Type B pancreatic cell (in vitro differentiated cells): ENCODE results near the gene LAMTOR5. TPM values are rescaled to one million over a fixed set of nuclear protein-coding genes. Genes with fewer than 3 reads are reported as not detected.
A peak's percentile ranks its signal among the peaks of the same experiment; 100 is the strongest.

Experiments used
- DNase-seq: peaks from one replicate; pipeline ENCODE4 v3.0.0; 2021; ENCODE audit warnings: mixed read lengths; ENCODE audit not compliant: unreplicated experiment; ENCODE audit errors: extremely low spot score
- H3K27ac Mint-ChIP-seq: 2 replicates; pipeline ENCODE4 v1.8.0; 2021; ENCODE audit warnings: mild to moderate bottlenecking, mixed read lengths
- H3K27me3 Mint-ChIP-seq: 2 replicates; pipeline ENCODE4 v1.8.0; 2021; ENCODE audit warnings: mixed read lengths
- H3K36me3 Mint-ChIP-seq: 2 replicates; pipeline ENCODE4 v1.8.0; 2021; ENCODE audit warnings: mixed read lengths
- H3K4me1 Mint-ChIP-seq: one replicate; pipeline ENCODE4 v1.8.0; 2021; ENCODE audit warnings: mixed read lengths; ENCODE audit not compliant: unreplicated experiment
- H3K4me3 Mint-ChIP-seq: 2 replicates; pipeline ENCODE4 v1.8.0; 2021; ENCODE audit warnings: mild to moderate bottlenecking, mixed read lengths
- H3K9me3 Mint-ChIP-seq: 2 replicates; pipeline ENCODE4 v1.8.0; 2021; ENCODE audit warnings: mixed read lengths
- total RNA-seq: library from RNA; stranded (reverse); gene quantifications from 2 replicates; pipeline ENCODE4 v1.2.1, GENCODE V29; 2021; ENCODE audit warnings: low replicate concordance
- TF ChIP-seq, protein P1 (sequence below): fragments of 200-600 bp; sonication (generic); conservative IDR thresholded peaks from 2 replicates; pipeline ENCODE4 v1.5.0; 2021; ENCODE audit warnings: antibody characterized with exemption, mild to moderate bottlenecking

The LAMTOR5 gene
- total RNA-seq, 1 donor from 2014 or later = 131 TPM

- no peaks in the 10 kb centered on the region for H3K9me3 Mint-ChIP-seq
- H3K4me1 Mint-ChIP-seq = peaks cover 35% of the 10 kb centered on the region
- H3K4me3 Mint-ChIP-seq = peak overlapping the region; percentile 61
- H3K27ac Mint-ChIP-seq = peak overlapping the region; percentile 72
- no peaks in the 10 kb centered on the region for H3K27me3 Mint-ChIP-seq
- TF ChIP-seq, protein P1, sequence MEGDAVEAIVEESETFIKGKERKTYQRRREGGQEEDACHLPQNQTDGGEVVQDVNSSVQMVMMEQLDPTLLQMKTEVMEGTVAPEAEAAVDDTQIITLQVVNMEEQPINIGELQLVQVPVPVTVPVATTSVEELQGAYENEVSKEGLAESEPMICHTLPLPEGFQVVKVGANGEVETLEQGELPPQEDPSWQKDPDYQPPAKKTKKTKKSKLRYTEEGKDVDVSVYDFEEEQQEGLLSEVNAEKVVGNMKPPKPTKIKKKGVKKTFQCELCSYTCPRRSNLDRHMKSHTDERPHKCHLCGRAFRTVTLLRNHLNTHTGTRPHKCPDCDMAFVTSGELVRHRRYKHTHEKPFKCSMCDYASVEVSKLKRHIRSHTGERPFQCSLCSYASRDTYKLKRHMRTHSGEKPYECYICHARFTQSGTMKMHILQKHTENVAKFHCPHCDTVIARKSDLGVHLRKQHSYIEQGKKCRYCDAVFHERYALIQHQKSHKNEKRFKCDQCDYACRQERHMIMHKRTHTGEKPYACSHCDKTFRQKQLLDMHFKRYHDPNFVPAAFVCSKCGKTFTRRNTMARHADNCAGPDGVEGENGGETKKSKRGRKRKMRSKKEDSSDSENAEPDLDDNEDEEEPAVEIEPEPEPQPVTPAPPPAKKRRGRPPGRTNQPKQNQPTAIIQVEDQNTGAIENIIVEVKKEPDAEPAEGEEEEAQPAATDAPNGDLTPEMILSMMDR = peak; percentile 17
- peaks cover 12% of the 10 kb centered on the region for H3K36me3 Mint-ChIP-seq
- no peak for DNase-seq
These were observed 17.4 kb downstream of the LAMTOR5 start for GRCh38 chr1:110390096-110390495.

DNA sequence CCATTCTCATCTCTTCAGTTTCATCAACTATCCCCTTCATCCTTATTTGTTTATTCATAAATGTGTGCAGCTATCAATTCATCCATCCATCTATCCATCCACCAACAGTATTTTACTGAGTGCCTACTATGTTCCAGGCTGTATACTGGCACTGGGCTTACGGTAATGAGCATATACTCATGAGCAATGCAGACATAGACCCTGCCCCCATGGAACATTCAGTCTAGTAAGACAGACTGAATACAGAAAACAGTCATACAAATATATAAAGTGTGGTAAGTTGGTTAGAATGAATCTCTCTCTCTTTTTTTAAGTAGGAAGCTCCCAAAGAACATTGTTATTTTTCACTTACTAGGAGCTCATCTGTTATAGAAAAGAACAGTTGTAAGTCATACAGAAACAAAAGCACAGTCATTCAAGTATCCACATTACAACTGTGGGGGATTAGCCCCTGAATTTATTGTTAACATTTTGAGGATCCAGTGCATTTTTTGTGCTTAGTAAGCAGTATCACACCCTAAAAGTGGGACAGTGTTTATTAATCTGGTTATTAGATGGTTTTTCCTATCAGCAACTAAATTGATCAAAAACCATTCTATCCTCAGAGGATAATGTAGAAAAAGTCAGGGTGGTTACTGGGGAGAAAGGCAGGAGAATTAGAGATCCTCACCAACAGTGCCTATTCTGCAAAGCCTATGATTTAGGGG, 20.3 kb downstream of the LAMTOR5 start:
- no peak overlapping the region for H3K4me3 Mint-ChIP-seq
- TF ChIP-seq, protein P1 = no peak

GRCh38 chr1:110385369-110385768, 22.1 kb downstream of the LAMTOR5 start:
- peaks cover 20% of the 10 kb centered on the region for H3K4me1 Mint-ChIP-seq
- no peak overlapping the region for H3K4me3 Mint-ChIP-seq
- H3K27me3 Mint-ChIP-seq = no peaks in the 10 kb centered on the region
- no peaks in the 10 kb centered on the region for H3K9me3 Mint-ChIP-seq
- H3K36me3 Mint-ChIP-seq = peaks cover 15% of the 10 kb centered on the region
- no peak for DNase-seq
- TF ChIP-seq, protein P1 = no peak
- no peak overlapping the region for H3K27ac Mint-ChIP-seq

More for the DNA sequence above, 20.3 kb downstream of the LAMTOR5 start:
- peaks cover 11% of the 10 kb centered on the region for H3K36me3 Mint-ChIP-seq
- H3K4me1 Mint-ChIP-seq = peaks cover 30% of the 10 kb centered on the region
- H3K9me3 Mint-ChIP-seq = no peaks in the 10 kb centered on the region
- no peak overlapping the region for H3K27ac Mint-ChIP-seq
- DNase-seq = no peak
- H3K27me3 Mint-ChIP-seq = no peaks in the 10 kb centered on the region

GRCh38 chr1:110384581-110385321, 22.7 kb downstream of the LAMTOR5 start:
- Mint-ChIP-seq H3K4me1 (peaks cover 15% of the 10 kb centered on the region), H3K4me3 (no peak overlapping the region), H3K27me3 (no peaks in the 10 kb centered on the region), H3K9me3 (no peaks in the 10 kb centered on the region), H3K27ac (no peak overlapping the region), H3K36me3 (peaks cover 20% of the 10 kb centered on the region)
- TF ChIP-seq, protein P1 = no peak
- DNase-seq = no peak

DNA sequence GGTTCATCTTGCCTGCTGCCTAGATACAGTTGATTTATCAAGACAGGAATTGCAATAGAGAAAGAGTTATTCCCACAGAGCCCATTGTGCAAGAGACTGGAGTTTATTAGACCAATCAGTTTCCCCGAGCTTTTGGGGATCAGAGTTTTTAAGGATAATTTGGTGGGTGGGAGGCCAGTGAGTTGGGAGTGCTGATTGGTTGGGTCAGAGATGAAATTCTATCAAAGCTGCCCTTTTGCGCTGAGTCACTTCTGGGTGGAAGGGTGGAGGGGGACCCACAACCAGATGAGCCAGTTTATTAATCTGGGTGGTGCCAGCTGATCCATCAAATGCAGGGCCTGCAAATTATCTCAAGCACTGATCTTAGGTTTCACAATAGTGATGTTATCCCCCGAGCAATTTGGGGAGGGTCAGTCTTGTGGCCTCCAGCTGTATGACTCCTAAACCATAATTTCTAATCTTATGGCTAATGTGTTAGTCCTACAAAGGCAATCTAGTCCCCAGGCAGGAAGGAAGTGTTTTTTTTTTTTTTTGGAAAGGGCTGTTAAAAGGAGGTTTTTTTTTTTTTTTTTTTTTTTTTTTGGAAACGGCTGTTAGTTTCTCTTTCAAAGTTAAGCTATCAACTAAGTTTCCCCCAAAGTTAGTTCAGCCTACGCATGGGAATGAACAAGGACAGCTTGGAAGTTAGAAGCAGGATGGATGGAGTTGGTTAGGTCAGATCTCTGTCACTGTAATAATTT, 24.1 kb downstream of the LAMTOR5 start:
- H3K27ac Mint-ChIP-seq = peak overlapping the region; percentile 86
- H3K4me1 Mint-ChIP-seq = peaks cover 15% of the 10 kb centered on the region
- H3K4me3 Mint-ChIP-seq = peak overlapping the region; percentile 51

More for the DNA sequence above, 24.1 kb downstream of the LAMTOR5 start:
- DNase-seq = no peak
- Mint-ChIP-seq H3K36me3 (peaks cover 26% of the 10 kb centered on the region), H3K9me3 (no peaks in the 10 kb centered on the region), H3K27me3 (no peaks in the 10 kb centered on the region)
- TF ChIP-seq, protein P1 = no peak
